ENCODE data around the gene BCAN.

DNA sequence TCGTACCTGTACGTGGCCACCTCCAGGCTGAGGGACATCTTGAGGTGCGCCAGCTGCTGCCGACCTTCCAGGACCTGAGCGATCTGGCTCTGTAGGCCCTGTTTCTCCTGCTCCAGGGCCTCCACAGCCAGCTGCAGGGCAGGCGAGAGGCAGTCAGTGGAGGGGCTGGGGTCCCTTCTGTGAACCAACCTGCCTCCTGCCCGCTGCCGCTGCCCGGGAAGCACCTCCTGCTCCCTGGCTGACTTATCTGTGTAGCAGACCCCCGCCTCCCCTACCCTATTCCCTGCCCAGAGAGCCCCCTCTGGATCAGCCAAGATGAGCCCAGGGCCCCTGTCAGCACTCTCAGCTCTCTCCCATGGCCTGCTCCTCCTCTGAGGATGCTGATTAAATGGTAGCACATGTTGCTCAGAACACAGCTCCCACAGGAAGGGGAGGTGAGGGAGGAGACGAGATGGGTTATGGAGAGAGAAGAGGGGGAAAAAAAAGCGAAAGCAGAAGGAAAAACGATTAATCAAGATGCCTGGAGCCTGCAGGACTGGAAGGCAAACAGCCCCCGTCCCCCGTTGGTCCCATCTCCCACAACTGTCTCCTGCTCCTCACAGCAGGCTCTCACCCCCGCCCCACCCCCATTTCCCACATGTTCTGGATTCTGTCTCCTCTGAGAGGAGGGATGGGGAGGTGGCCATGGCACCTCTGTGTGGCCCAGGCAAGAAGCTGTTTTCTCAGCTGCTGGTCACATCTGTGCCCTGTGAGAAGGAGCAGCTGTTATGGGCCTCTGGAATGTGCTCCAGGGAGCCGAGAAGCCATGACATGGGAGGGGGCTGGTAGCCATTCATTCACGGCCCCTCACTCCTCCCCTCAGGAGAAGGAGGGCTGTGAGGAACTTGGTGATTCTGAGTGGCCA is 33.5 kb downstream of the BCAN start:
- TF ChIP-seq EP300 (IDR thresholded peaks at IDR 0.05) (no peak), POLR2AphosphoS5 (IDR thresholded peaks at IDR 0.05) (no peak), POLR2A (IDR thresholded peaks at IDR 0.05; ENCODE audit: low read depth) (no peak)
- TF ChIP-seq, protein P1, sequence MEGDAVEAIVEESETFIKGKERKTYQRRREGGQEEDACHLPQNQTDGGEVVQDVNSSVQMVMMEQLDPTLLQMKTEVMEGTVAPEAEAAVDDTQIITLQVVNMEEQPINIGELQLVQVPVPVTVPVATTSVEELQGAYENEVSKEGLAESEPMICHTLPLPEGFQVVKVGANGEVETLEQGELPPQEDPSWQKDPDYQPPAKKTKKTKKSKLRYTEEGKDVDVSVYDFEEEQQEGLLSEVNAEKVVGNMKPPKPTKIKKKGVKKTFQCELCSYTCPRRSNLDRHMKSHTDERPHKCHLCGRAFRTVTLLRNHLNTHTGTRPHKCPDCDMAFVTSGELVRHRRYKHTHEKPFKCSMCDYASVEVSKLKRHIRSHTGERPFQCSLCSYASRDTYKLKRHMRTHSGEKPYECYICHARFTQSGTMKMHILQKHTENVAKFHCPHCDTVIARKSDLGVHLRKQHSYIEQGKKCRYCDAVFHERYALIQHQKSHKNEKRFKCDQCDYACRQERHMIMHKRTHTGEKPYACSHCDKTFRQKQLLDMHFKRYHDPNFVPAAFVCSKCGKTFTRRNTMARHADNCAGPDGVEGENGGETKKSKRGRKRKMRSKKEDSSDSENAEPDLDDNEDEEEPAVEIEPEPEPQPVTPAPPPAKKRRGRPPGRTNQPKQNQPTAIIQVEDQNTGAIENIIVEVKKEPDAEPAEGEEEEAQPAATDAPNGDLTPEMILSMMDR (IDR thresholded peaks at IDR 0.05) = no peak
